ENCODE data around the gene AKR1B1. TPM values are rescaled to one million over a fixed set of nuclear protein-coding genes. Genes with fewer than 3 reads are reported as not detected.

The AKR1B1 gene
- total RNA-seq, 2 experiments from 2014 or later = 75.7 to 167 TPM

DNA sequence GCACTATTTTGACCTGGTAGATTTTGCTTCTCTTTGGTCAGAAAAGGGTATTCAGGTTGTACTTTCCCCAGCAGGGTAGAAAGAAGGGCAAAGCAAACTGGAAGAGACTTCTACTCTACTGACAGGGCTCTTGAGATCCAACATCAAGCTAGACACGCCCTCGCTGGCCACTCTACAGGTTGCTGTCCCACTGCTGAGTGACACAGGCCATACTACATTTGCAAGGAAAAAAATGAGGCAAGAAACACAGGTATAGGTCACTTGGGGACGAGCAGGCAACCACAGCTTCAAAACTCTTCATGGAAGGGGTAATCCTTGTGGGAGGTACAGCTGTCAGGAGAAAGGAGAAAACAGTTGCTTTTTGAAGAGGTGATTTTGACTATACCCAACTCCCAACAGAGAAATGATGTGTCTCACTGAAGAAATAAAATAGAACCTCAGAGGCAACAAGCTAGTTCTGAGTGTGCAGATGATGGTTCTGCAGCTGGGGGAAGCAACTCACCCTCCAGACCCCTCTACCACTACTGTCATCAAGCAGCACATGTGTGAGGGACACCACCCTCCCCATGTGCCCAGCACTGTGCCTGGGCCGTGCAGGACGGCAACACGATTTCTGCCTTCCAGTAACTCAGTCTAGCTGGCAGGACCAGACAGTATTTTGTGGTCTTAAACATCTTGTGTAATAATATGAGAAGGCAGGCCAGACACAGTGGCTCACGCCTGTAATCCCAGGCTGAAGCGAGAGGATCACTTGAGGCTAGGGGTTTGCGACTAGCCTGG, 16.3 kb downstream of the AKR1B1 start:
- Histone ChIP-seq H3K4me1 (ENCODE audit: insufficient read depth, low read length, poor library complexity, severe bottlenecking) (no peaks in the 10 kb centered on the region), H3K79me2 (ENCODE audit: insufficient read depth, low read depth, low read length) (no peaks in the 10 kb centered on the region), H3K36me3 (ENCODE audit: insufficient read depth, low read length) (peaks cover 78% of the 10 kb centered on the region), H4K20me1 (ENCODE audit: insufficient read depth, low read length) (no peaks in the 10 kb centered on the region), H3K9me2 (ENCODE audit: insufficient read depth, low read length) (no peaks in the 10 kb centered on the region), H3K4me2 (ENCODE audit: low read length) (no peak overlapping the region), H3K4me3 (ENCODE audit: low read depth, low read length, poor library complexity, severe bottlenecking) (no peak overlapping the region), H3K27ac (ENCODE audit: low read depth, low read length, poor library complexity, severe bottlenecking) (no peak overlapping the region), H2AFZ (ENCODE audit: low read length) (no peak overlapping the region), H3K9me3 (ENCODE audit: low read length) (no peaks in the 10 kb centered on the region)
- CTCF ChIA-PET (ENCODE audit: unreplicated experiment) = no interaction called here
- intact Hi-C loops (cut with micrococcal nuclease; ENCODE audit: unreplicated experiment) = no loop called here
- DNase-seq (ENCODE audit: low spot score) = no peak
- BruUV-seq (replicated peaks) = no TSS peak
- POLR2A ChIA-PET = no interaction called here
- TF ChIP-seq, protein P1, sequence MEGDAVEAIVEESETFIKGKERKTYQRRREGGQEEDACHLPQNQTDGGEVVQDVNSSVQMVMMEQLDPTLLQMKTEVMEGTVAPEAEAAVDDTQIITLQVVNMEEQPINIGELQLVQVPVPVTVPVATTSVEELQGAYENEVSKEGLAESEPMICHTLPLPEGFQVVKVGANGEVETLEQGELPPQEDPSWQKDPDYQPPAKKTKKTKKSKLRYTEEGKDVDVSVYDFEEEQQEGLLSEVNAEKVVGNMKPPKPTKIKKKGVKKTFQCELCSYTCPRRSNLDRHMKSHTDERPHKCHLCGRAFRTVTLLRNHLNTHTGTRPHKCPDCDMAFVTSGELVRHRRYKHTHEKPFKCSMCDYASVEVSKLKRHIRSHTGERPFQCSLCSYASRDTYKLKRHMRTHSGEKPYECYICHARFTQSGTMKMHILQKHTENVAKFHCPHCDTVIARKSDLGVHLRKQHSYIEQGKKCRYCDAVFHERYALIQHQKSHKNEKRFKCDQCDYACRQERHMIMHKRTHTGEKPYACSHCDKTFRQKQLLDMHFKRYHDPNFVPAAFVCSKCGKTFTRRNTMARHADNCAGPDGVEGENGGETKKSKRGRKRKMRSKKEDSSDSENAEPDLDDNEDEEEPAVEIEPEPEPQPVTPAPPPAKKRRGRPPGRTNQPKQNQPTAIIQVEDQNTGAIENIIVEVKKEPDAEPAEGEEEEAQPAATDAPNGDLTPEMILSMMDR (conservative IDR thresholded peaks at IDR 0.05; ENCODE audit: low read length) = no peak
- no peak for TF ChIP-seq EZH2phosphoT487 (IDR thresholded peaks at IDR 0.05; ENCODE audit: borderline replicate concordance, low read depth, low read length)

GRCh38 chr7:134441264-134441663, 17.6 kb downstream of the AKR1B1 start:
- no TSS peak for BruUV-seq (replicated peaks)
- H4K20me1 ChIP-seq (ENCODE audit: insufficient read depth, low read length) = no peaks in the 10 kb centered on the region
- no peak overlapping the region for H3K4me3 ChIP-seq (ENCODE audit: low read depth, low read length, poor library complexity, severe bottlenecking)
- POLR2A ChIA-PET = no interaction called here
- TF ChIP-seq, protein P1 (conservative IDR thresholded peaks at IDR 0.05; ENCODE audit: low read length) = no peak
- no peak for TF ChIP-seq EZH2phosphoT487 (IDR thresholded peaks at IDR 0.05; ENCODE audit: borderline replicate concordance, low read depth, low read length)
- H3K4me1 ChIP-seq (ENCODE audit: insufficient read depth, low read length, poor library complexity, severe bottlenecking) = no peaks in the 10 kb centered on the region
- intact Hi-C loops (cut with micrococcal nuclease; ENCODE audit: unreplicated experiment) = no loop called here
- no peak for DNase-seq (ENCODE audit: low spot score)
- no peak overlapping the region for H2AFZ ChIP-seq (ENCODE audit: low read length)
- CTCF ChIA-PET (ENCODE audit: unreplicated experiment) = no interaction called here
- no peaks in the 10 kb centered on the region for H3K79me2 ChIP-seq (ENCODE audit: insufficient read depth, low read depth, low read length)
- H3K36me3 ChIP-seq (ENCODE audit: insufficient read depth, low read length) = peaks cover 66% of the 10 kb centered on the region
- no peak overlapping the region for H3K27ac ChIP-seq (ENCODE audit: low read depth, low read length, poor library complexity, severe bottlenecking)
- no peaks in the 10 kb centered on the region for H3K9me3 ChIP-seq (ENCODE audit: low read length)
- no peaks in the 10 kb centered on the region for H3K9me2 ChIP-seq (ENCODE audit: insufficient read depth, low read length)
- no peak overlapping the region for H3K4me2 ChIP-seq (ENCODE audit: low read length)

GRCh38 chr7:134440476-134440875, 18.4 kb downstream of the AKR1B1 start:
- intact Hi-C loops (cut with micrococcal nuclease; ENCODE audit: unreplicated experiment) = no loop called here
- H3K36me3 ChIP-seq (ENCODE audit: insufficient read depth, low read length) = peaks cover 58% of the 10 kb centered on the region
- H4K20me1 ChIP-seq (ENCODE audit: insufficient read depth, low read length) = no peaks in the 10 kb centered on the region
- no peak for DNase-seq (ENCODE audit: low spot score)
- H3K4me3 ChIP-seq (ENCODE audit: low read depth, low read length, poor library complexity, severe bottlenecking) = no peak overlapping the region
- ChIA-PET CTCF (ENCODE audit: unreplicated experiment) (no interaction called here), POLR2A (no interaction called here)
- no peak overlapping the region for H3K27ac ChIP-seq (ENCODE audit: low read depth, low read length, poor library complexity, severe bottlenecking)
- no peaks in the 10 kb centered on the region for H3K79me2 ChIP-seq (ENCODE audit: insufficient read depth, low read depth, low read length)
- no peaks in the 10 kb centered on the region for H3K9me3 ChIP-seq (ENCODE audit: low read length)
- H3K9me2 ChIP-seq (ENCODE audit: insufficient read depth, low read length) = no peaks in the 10 kb centered on the region
- TF ChIP-seq, protein P1 (conservative IDR thresholded peaks at IDR 0.05; ENCODE audit: low read length) = no peak
- no peak for TF ChIP-seq EZH2phosphoT487 (IDR thresholded peaks at IDR 0.05; ENCODE audit: borderline replicate concordance, low read depth, low read length)
- no TSS peak for BruUV-seq (replicated peaks)
- no peak overlapping the region for H2AFZ ChIP-seq (ENCODE audit: low read length)
- H3K4me2 ChIP-seq (ENCODE audit: low read length) = no peak overlapping the region
- no peaks in the 10 kb centered on the region for H3K4me1 ChIP-seq (ENCODE audit: insufficient read depth, low read length, poor library complexity, severe bottlenecking)

Measured in OCI-LY7 (cell line).